HepG2 (cell line): ENCODE results near the gene TOMM40L. TPM values are rescaled to one million over a fixed set of nuclear protein-coding genes. Genes with fewer than 3 reads are reported as not detected.

ENCODE experiments used
- BRCA1 ChIP-seq: sonication (generic); formaldehyde crosslinking; IDR thresholded peaks from 2 replicates; pipeline ENCODE4 v1.4.0; 2020; ENCODE audit warnings: missing genetic modification reagents
- ISX ChIP-seq: sonication (generic); formaldehyde crosslinking; conservative IDR thresholded peaks from 2 replicates; pipeline ENCODE4 v1.5.0; 2020; ENCODE audit warnings: missing genetic modification reagents
- KLF9 ChIP-seq: IDR thresholded peaks from 2 replicates; pipeline ENCODE4 v1.6.1; 2016; ENCODE audit warnings: low read depth
- PCBP1 ChIP-seq: fragments of 200-400 bp; formaldehyde crosslinking; IDR thresholded peaks from 2 replicates; pipeline ENCODE4 v1.6.1; 2017; ENCODE audit warnings: mild to moderate bottlenecking, low read depth, low read length, borderline replicate concordance
- SMAD3 ChIP-seq: sonication (generic); formaldehyde crosslinking; IDR thresholded peaks from 2 replicates; pipeline ENCODE4 v1.4.0; 2020; ENCODE audit warnings: missing genetic modification reagents
- TCF12 ChIP-seq, 2 experiments: fragments of 450-650 bp in 1 of 2; sonication (generic) in 1 of 2; formaldehyde crosslinking in 1 of 2; IDR thresholded peaks; 2 replicates each; pipeline versions ENCODE4 v1.6.1 to v1.8.0; 2017 to 2022; ENCODE audit warnings: antibody characterized with exemption in 1 of 2, mild to moderate bottlenecking in 1 of 2, missing genetic modification reagents in 1 of 2, moderate library complexity in 1 of 2
- ZBTB33 ChIP-seq: sonication (generic); formaldehyde crosslinking; IDR thresholded peaks from 2 replicates; pipeline ENCODE4 v1.4.0; 2020; ENCODE audit warnings: missing genetic modification reagents
- ZNF143 ChIP-seq: sonication (generic); formaldehyde crosslinking; IDR thresholded peaks from 2 replicates; pipeline ENCODE4 v1.4.0; 2020; ENCODE audit warnings: missing genetic modification reagents
- ZNF180 ChIP-seq: sonication (generic); formaldehyde crosslinking; IDR thresholded peaks from 2 replicates; pipeline ENCODE4 v1.4.0; 2020; ENCODE audit warnings: low read depth, missing genetic modification reagents, borderline replicate concordance
- ZNF275 ChIP-seq: sonication (generic); formaldehyde crosslinking; IDR thresholded peaks from 2 replicates; pipeline ENCODE4 v1.8.0; 2022; ENCODE audit warnings: missing genetic modification reagents, mild to moderate bottlenecking, inconsistent platforms, borderline replicate concordance
- ZNF282 ChIP-seq: fragments of 450-650 bp; IDR thresholded peaks from 2 replicates; pipeline ENCODE4 v1.6.1; 2018; ENCODE audit not compliant: partially characterized antibody
- ZNF326 ChIP-seq: sonication (generic); formaldehyde crosslinking; IDR thresholded peaks from 2 replicates; pipeline ENCODE4 v1.4.0; 2020; ENCODE audit warnings: missing genetic modification reagents, borderline replicate concordance
- ZNF34 ChIP-seq: sonication (generic); formaldehyde crosslinking; IDR thresholded peaks from 2 replicates; pipeline ENCODE4 v1.4.0; 2020; ENCODE audit warnings: mild to moderate bottlenecking, missing genetic modification reagents, borderline replicate concordance
- ZNF563 ChIP-seq: sonication (generic); formaldehyde crosslinking; IDR thresholded peaks from 2 replicates; pipeline ENCODE4 v1.8.0; 2022; ENCODE audit warnings: mild to moderate bottlenecking, moderate library complexity, missing genetic modification reagents
- ZNF768 ChIP-seq: sonication (generic); formaldehyde crosslinking; IDR thresholded peaks from 2 replicates; pipeline ENCODE4 v1.4.0; 2020; ENCODE audit warnings: missing genetic modification reagents
- ZNF773 ChIP-seq: sonication (generic); formaldehyde crosslinking; IDR thresholded peaks from 2 replicates; pipeline ENCODE4 v1.4.0; 2020; ENCODE audit warnings: missing genetic modification reagents, borderline replicate concordance
- ZSCAN30 ChIP-seq: sonication (generic); formaldehyde crosslinking; IDR thresholded peaks from 2 replicates; pipeline ENCODE4 v1.5.0; 2020; ENCODE audit warnings: mild to moderate bottlenecking, missing genetic modification reagents
- polyA plus RNA-seq, 8 experiments: library from polyadenylated mRNA; depleted of rRNA in 3 of 8; stranded (reverse) in 7 of 8; unstranded in 1 of 8; fragments of >200 nt; fragmentation: Illumina TruSeq in 4 of 8; extraction: Trizol in 4 of 8; gene quantifications; 2 replicates each; pipeline versions ENCODE4 v1.2.1 to v1.2.3, GENCODE V29; 2011 to 2016; ENCODE audit warnings: low read depth in 4 of 8, missing spikeins in 1 of 8, mixed read lengths in 1 of 8; ENCODE audit not compliant: insufficient read depth in 1 of 8
- total RNA-seq, 5 experiments: library from RNA; depleted of rRNA; stranded (reverse); fragments of >200 nt; fragmentation: Illumina TruSeq; extraction: Trizol; gene quantifications; 2 replicates each; pipeline ENCODE4 v1.2.3, GENCODE V29; 2016; ENCODE audit warnings: low read depth in 1 of 5
- TF ChIP-seq, protein P1 (sequence below): sonication (generic); formaldehyde crosslinking; IDR thresholded peaks from 2 replicates; pipeline ENCODE4 v1.5.0; 2020; ENCODE audit warnings: mild to moderate bottlenecking, missing genetic modification reagents, borderline replicate concordance
- TF ChIP-seq, protein P2 (sequence below): sonication (generic); formaldehyde crosslinking; IDR thresholded peaks from 2 replicates; pipeline ENCODE4 v1.4.0; 2020; ENCODE audit warnings: missing genetic modification reagents

The TOMM40L gene
- total and polyA plus RNA-seq, 2 of the 13 experiments (the other 11 are each of a cell fraction or from before 2014, with no cell fraction given) = 14.1 to 26.2 TPM

DNA sequence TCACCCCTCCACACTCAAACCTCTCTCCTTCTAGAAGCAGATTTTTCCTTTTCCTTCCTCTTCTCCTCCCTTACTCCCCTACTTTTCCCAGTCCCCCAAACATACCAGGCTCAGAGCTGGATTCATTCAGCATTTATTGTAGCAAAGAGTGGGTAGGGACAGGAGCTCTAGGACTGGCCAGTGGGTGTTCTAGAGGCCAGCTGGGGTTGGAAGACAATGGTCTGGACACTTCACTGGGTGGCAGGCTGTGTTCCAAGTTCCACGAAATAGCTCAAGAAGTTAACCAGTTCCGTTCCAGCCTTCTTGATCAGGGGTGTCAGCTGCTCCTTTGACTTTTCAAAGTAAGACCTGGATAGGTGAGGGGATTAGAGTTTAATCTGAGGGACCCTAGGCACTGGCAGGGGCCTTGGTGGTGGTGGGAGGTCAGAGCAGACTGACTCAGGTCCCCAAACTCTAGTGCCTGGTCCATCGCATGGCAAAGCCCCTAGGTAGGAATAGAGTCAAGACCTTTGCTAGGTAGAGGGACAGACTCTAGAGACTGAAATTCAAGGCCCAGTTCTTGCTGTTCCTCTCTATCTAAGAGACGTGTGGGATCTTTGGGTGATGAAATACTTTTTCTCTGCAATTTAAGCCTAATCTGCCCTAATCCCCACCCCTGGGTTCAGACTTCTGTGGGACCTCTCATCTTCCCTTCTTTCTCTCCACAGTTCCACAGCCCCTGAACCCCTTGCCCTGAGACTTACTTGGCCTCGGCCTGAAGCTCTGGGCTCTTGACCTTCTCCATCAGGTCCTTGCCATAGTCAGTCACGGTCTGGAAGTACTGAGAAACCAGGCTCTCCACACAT, 3.5 kb upstream of the TOMM40L start (continued):
- no peak for TF ChIP-seq ISX
- no peak for TF ChIP-seq TCF12 (IDR thresholded peaks at IDR 0.05)
- 0 out of 2 replicates have a peak, but pooled peaks have one; percentile 25 for TF ChIP-seq TCF12 (CRISPR knock-in tag; IDR thresholded peaks at IDR 0.05)
- no peak for TF ChIP-seq ZNF180
- no peak for TF ChIP-seq ZNF275 (CRISPR knock-in tag)
- TF ChIP-seq ZNF282 = no peak
- no peak for TF ChIP-seq ZNF773 (CRISPR knock-in tag)
- TF ChIP-seq ZNF143 (CRISPR knock-in tag) = no peak
- TF ChIP-seq ZNF563 (CRISPR knock-in tag) = no peak
- peak; percentile 42; the same call in 1 of the 2 replicates for TF ChIP-seq SMAD3 (CRISPR knock-in tag)
- no peak for TF ChIP-seq KLF9
- TF ChIP-seq ZSCAN30 (CRISPR knock-in tag) = peak; percentile 52; the same call in 1 of the 2 replicates
- TF ChIP-seq ZNF326 (CRISPR knock-in tag) = no peak; the same call in 1 of the 2 replicates
- no peak for TF ChIP-seq ZNF768 (CRISPR knock-in tag)
- no peak for TF ChIP-seq BRCA1 (CRISPR knock-in tag)
- TF ChIP-seq PCBP1 = no peak
- no peak for TF ChIP-seq ZBTB33 (CRISPR knock-in tag)
- TF ChIP-seq, protein P1, sequence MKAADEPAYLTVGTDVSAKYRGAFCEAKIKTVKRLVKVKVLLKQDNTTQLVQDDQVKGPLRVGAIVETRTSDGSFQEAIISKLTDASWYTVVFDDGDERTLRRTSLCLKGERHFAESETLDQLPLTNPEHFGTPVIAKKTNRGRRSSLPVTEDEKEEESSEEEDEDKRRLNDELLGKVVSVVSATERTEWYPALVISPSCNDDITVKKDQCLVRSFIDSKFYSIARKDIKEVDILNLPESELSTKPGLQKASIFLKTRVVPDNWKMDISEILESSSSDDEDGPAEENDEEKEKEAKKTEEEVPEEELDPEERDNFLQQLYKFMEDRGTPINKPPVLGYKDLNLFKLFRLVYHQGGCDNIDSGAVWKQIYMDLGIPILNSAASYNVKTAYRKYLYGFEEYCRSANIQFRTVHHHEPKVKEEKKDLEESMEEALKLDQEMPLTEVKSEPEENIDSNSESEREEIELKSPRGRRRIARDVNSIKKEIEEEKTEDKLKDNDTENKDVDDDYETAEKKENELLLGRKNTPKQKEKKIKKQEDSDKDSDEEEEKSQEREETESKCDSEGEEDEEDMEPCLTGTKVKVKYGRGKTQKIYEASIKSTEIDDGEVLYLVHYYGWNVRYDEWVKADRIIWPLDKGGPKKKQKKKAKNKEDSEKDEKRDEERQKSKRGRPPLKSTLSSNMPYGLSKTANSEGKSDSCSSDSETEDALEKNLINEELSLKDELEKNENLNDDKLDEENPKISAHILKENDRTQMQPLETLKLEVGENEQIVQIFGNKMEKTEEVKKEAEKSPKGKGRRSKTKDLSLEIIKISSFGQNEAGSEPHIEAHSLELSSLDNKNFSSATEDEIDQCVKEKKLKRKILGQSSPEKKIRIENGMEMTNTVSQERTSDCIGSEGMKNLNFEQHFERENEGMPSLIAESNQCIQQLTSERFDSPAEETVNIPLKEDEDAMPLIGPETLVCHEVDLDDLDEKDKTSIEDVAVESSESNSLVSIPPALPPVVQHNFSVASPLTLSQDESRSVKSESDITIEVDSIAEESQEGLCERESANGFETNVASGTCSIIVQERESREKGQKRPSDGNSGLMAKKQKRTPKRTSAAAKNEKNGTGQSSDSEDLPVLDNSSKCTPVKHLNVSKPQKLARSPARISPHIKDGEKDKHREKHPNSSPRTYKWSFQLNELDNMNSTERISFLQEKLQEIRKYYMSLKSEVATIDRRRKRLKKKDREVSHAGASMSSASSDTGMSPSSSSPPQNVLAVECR (CRISPR knock-in tag) = peak; percentile 42; the same call in 1 of the 2 replicates
- TF ChIP-seq, protein P2, sequence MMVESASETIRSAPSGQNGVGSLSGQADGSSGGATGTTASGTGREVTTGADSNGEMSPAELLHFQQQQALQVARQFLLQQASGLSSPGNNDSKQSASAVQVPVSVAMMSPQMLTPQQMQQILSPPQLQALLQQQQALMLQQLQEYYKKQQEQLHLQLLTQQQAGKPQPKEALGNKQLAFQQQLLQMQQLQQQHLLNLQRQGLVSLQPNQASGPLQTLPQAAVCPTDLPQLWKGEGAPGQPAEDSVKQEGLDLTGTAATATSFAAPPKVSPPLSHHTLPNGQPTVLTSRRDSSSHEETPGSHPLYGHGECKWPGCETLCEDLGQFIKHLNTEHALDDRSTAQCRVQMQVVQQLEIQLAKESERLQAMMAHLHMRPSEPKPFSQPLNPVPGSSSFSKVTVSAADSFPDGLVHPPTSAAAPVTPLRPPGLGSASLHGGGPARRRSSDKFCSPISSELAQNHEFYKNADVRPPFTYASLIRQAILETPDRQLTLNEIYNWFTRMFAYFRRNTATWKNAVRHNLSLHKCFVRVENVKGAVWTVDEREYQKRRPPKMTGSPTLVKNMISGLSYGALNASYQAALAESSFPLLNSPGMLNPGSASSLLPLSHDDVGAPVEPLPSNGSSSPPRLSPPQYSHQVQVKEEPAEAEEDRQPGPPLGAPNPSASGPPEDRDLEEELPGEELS = no peak
- TF ChIP-seq ZNF34 (CRISPR knock-in tag) = no peak
